HCT116 (cell line): ENCODE results near the gene INSRR. TPM values are rescaled to one million over a fixed set of nuclear protein-coding genes. Genes with fewer than 3 reads are reported as not detected.

ENCODE experiments used
- ATAC-seq: fragments of 200-7000 bp; cut with Tn5 transposase; 2 replicates; pipeline ENCODE4 v1.9.1; 2020; ENCODE audit warnings: mild to moderate bottlenecking, moderate library complexity
- BruUV-seq: library from RNA; stranded (reverse); fragments of 400-500 nt; replicated peaks from 2 replicates; lab custom pipeline; 2021; lab: Mats Ljungman, UMichigan
- CTCF ChIA-PET: fragments of 300-600 bp; sonication (Branson Sonifier 250); formaldehyde crosslinking; loops from one replicate; lab custom pipeline; 2021; ENCODE audit warnings: antibody characterized with exemption; lab: Charles Lee
- POLR2A ChIA-PET: fragments of 300-600, 350-600 bp; sonication (Branson Sonifier 250); formaldehyde crosslinking; loops from one replicate; lab custom pipeline; 2021; ENCODE audit warnings: antibody characterized with exemption; lab: Charles Lee
- RAD21 ChIA-PET, 2 experiments: fragments of 300-600 bp; sonication (Branson Sonifier 250); formaldehyde crosslinking; loops; one replicate each; lab custom pipeline; 2023; ENCODE audit warnings: low total read pairs in 2 of 2; ENCODE audit not compliant: uncharacterized antibody in 2 of 2, unreplicated experiment in 2 of 2, low non-redundant PET in 1 of 2; lab: Charles Lee
- DNase-seq: peaks from one replicate; pipeline ENCODE4 v3.0.0-alpha.2; 2010; ENCODE audit warnings: low read depth, low spot score
- H2AFZ ChIP-seq: fragments of 200-600 bp; shearing (Covaris generic), sonication (generic); 2 replicates; pipeline ENCODE4 v1.6.1; 2017; ENCODE audit warnings: low read depth, mixed run types, mixed read lengths, antibody characterized with exemption, low read length; ENCODE audit not compliant: poor library complexity, severe bottlenecking
- H3K27ac ChIP-seq: 2 replicates; pipeline ENCODE4 v1.5.1; 2012; ENCODE audit warnings: low read depth, low read length
- H3K27me3 ChIP-seq: fragments of 200-600 bp; sonication (generic); 2 replicates; pipeline ENCODE4 v1.6.1; 2016; ENCODE audit warnings: mixed run types, low read length, mixed read lengths; ENCODE audit not compliant: insufficient read depth
- H3K36me3 ChIP-seq, 2 experiments: fragments of 200-500 bp in 1 of 2; fragments of 200-600 bp in 1 of 2; sonication (Bioruptor generic) in 1 of 2; sonication (generic) in 1 of 2; 2 replicates each; pipeline versions ENCODE4 v1.5.1 to v1.6.1; 2014 to 2016; ENCODE audit warnings: low read length in 2 of 2, inconsistent platforms in 1 of 2, mixed read lengths in 1 of 2, mixed run types in 1 of 2; ENCODE audit not compliant: insufficient read depth in 2 of 2, control insufficient read depth in 1 of 2
- H3K4me1 ChIP-seq, 2 experiments: fragments of 200-600 bp in 1 of 2; sonication (generic) in 1 of 2; 2 replicates each; pipeline versions ENCODE4 v1.5.1 to v1.6.1; 2012 to 2017; ENCODE audit warnings: low read length in 2 of 2, inconsistent platforms in 1 of 2, mild to moderate bottlenecking in 1 of 2, mixed read lengths in 1 of 2, mixed run types in 1 of 2, moderate library complexity in 1 of 2; ENCODE audit not compliant: insufficient read depth in 2 of 2, control insufficient read depth in 1 of 2
- H3K4me2 ChIP-seq: fragments of 200-600 bp; sonication (generic); 2 replicates; pipeline ENCODE4 v1.6.1; 2017; ENCODE audit warnings: mixed run types, low read length, mixed read lengths
- H3K4me3 ChIP-seq, 2 experiments: fragments of 200-600 bp in 1 of 2; sonication (generic) in 1 of 2; replicated peaks in 1 of 2; 2 replicates each; pipeline ENCODE4 v1.5.1; 2011 to 2016; ENCODE audit warnings: low read length in 2 of 2, control low read depth in 1 of 2, low read depth in 1 of 2, mild to moderate bottlenecking in 1 of 2, mixed read lengths in 1 of 2, mixed run types in 1 of 2
- H3K79me2 ChIP-seq: fragments of 200-600 bp; sonication (generic); 2 replicates; pipeline ENCODE4 v1.6.1; 2017; ENCODE audit warnings: mild to moderate bottlenecking, mixed run types, low read length, moderate library complexity, mixed read lengths; ENCODE audit not compliant: insufficient read depth
- H3K9ac ChIP-seq: fragments of 200-600 bp; sonication (generic); 2 replicates; pipeline ENCODE4 v1.6.1; 2016; ENCODE audit warnings: low read length, mixed read lengths
- H3K9me2 ChIP-seq: fragments of 200-600 bp; sonication (generic), shearing (Covaris generic); 2 replicates; pipeline ENCODE4 v1.6.1; 2017; ENCODE audit warnings: mixed run types, mild to moderate bottlenecking, moderate library complexity; ENCODE audit not compliant: insufficient read depth
- H3K9me3 ChIP-seq, 2 experiments: fragments of 200-500 bp in 1 of 2; fragments of 200-600 bp in 1 of 2; sonication (Bioruptor generic) in 1 of 2; sonication (generic) in 1 of 2; 2 replicates each; pipeline ENCODE4 v1.6.1; 2014 to 2017; ENCODE audit warnings: low read length in 2 of 2, mixed read lengths in 2 of 2, inconsistent platforms in 1 of 2, low read depth in 1 of 2, mild to moderate bottlenecking in 1 of 2, mixed run types in 1 of 2, moderate library complexity in 1 of 2; ENCODE audit not compliant: control insufficient read depth in 1 of 2, insufficient read depth in 1 of 2
- H4K20me1 ChIP-seq: fragments of 200-600 bp; sonication (generic), shearing (Covaris generic); 2 replicates; pipeline ENCODE4 v1.6.1; 2017; ENCODE audit warnings: mixed run types, mild to moderate bottlenecking, moderate library complexity; ENCODE audit not compliant: insufficient read depth
- EZH2 ChIP-seq: fragments of 200-600 bp; sonication (generic); IDR thresholded peaks from 2 replicates; pipeline ENCODE4 v1.6.1; 2017; ENCODE audit warnings: antibody characterized with exemption, mixed run types
- POLR2A ChIP-seq: IDR thresholded peaks from 2 replicates; pipeline ENCODE4 v1.7.0; 2011; ENCODE audit warnings: borderline replicate concordance; ENCODE audit not compliant: insufficient read depth, insufficient read length; ENCODE audit errors: extremely low read depth
- TCF7L2 ChIP-seq: IDR thresholded peaks from 2 replicates; pipeline ENCODE4 v1.7.0; 2011; ENCODE audit warnings: borderline replicate concordance, inconsistent platforms; ENCODE audit not compliant: insufficient read depth, insufficient read length; ENCODE audit errors: extremely low read depth
- intact Hi-C: fragments of 100-400 bp; cut with micrococcal nuclease; formaldehyde crosslinking; loops from 2 replicates; pipeline ENCODE4 v1.10.0; 2022
- total RNA-seq: library from RNA; stranded (reverse); gene quantifications from one replicate; pipeline ENCODE4 v1.2.1, GENCODE V29; 2021; ENCODE audit not compliant: unreplicated experiment
- TF ChIP-seq, protein P1 (sequence below): IDR thresholded peaks from 2 replicates; pipeline ENCODE4 v1.6.1; 2012; ENCODE audit warnings: low read depth

INSRR gene
- total RNA-seq, 1 experiment from 2014 or later, result not detected

DNA sequence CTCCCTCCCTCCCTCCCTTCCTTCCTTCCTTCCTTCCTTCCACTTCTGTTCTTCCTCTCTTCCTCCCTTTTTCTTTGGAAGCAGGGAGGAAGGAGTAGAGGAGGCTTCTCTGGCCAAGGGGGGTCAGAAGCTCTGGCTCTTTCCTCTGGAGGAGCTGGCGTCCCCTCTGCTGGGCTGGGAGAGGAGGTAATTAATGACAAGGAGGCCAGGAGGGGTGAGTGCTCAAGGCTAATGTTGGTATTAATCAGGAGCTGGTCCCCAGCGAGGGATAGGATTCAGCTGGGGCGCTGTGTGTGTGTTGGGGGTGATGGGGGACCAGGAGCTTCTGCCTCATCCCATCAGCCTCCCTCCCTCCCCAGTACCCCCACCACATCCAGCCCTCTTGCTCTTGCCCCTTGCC, 28.4 kb upstream of the INSRR start:
- Histone ChIP-seq H3K9ac (no peak overlapping the region), H3K27ac (no peak overlapping the region), H4K20me1 (no peaks in the 10 kb centered on the region), H3K27me3 (no peaks in the 10 kb centered on the region), H3K4me1 (peaks cover 0 to 22% of the 10 kb centered on the region in 2 experiments; a peak in 2 of 4 replicates), H3K4me3 (no peak overlapping the region), H3K79me2 (no peaks in the 10 kb centered on the region), H3K4me2 (no peak overlapping the region), H3K9me3 (no peaks in the 10 kb centered on the region), H2AFZ (no peak overlapping the region), H3K9me2 (no peaks in the 10 kb centered on the region), H3K36me3 (no peaks in the 10 kb centered on the region)
- BruUV-seq, result no TSS peak
- CTCF ChIA-PET, result interaction anchor here (0.7 to 2.0 kb wide), 3 partner anchors 40 to 198 kb away, joined by 3 to 9 read pairs (median 3); no protein-coding TSS in a partner anchor
- TF ChIP-seq TCF7L2 (no peak), POLR2A (no peak), EZH2 (no peak)
- TF ChIP-seq, protein P1, sequence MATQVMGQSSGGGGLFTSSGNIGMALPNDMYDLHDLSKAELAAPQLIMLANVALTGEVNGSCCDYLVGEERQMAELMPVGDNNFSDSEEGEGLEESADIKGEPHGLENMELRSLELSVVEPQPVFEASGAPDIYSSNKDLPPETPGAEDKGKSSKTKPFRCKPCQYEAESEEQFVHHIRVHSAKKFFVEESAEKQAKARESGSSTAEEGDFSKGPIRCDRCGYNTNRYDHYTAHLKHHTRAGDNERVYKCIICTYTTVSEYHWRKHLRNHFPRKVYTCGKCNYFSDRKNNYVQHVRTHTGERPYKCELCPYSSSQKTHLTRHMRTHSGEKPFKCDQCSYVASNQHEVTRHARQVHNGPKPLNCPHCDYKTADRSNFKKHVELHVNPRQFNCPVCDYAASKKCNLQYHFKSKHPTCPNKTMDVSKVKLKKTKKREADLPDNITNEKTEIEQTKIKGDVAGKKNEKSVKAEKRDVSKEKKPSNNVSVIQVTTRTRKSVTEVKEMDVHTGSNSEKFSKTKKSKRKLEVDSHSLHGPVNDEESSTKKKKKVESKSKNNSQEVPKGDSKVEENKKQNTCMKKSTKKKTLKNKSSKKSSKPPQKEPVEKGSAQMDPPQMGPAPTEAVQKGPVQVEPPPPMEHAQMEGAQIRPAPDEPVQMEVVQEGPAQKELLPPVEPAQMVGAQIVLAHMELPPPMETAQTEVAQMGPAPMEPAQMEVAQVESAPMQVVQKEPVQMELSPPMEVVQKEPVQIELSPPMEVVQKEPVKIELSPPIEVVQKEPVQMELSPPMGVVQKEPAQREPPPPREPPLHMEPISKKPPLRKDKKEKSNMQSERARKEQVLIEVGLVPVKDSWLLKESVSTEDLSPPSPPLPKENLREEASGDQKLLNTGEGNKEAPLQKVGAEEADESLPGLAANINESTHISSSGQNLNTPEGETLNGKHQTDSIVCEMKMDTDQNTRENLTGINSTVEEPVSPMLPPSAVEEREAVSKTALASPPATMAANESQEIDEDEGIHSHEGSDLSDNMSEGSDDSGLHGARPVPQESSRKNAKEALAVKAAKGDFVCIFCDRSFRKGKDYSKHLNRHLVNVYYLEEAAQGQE, result no peak
- POLR2A ChIA-PET, result no interaction called here
- RAD21 ChIA-PET, result no interaction called here
- intact Hi-C loops, result no loop called here
- DNase-seq, result no peak
- no peak for ATAC-seq
